Measurements from ENCODE around the gene ITIH3.
A peak's percentile ranks its signal among the peaks of the same experiment; 100 is the strongest.

ITIH3 gene

DNA sequence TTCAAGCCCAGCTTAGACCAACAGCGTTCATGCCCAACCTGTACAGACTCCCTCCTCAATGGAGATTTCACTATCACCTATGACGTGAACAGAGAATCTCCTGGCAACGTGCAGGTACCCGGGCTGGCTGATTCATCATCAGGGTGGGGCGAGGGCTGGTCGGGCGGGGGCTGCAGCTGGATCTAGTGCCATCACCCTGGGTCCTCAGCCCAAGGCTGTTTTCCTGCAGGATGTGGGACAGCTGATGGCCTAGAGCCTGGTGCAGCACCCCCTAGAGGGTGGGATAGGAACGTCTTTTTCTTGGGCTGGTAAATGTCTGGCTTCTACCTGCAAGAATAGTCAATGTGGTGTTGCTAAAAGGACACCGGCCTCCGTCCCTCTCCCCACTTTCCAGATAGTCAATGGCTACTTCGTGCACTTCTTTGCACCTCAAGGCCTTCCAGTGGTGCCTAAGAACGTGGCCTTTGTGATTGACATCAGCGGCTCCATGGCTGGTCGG is 4.4 kb downstream of the ITIH3 start:
- Mint-ChIP-seq H3K27ac (no peak overlapping the region), H3K36me3 (no peaks in the 10 kb centered on the region), H3K4me1 (no peaks in the 10 kb centered on the region), H3K4me3 (no peak overlapping the region), H3K27me3 (peaks cover 6% of the 10 kb centered on the region), H3K9me3 (no peaks in the 10 kb centered on the region)
- ATAC-seq, result no peak

DNA sequence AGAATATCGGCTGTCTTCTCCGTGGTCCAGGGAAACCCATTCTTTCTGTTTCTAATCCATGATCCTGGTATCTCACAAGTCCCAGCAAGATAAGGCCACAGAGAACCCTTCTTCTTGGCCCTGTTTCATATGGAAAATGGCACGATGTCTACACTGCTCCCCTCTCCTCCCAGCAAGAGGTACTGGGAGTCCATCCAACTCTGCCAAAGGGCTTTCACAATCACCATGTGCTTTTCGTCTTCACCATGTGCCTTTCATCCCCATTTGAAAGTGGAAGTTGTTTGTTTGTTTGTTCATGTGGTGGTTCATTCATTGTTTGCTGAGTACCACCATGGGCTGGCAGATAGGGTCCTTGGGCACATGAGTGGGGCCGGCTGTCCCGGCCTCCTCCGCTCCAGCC is 5.5 kb downstream of the ITIH3 start:
- no peak overlapping the region for H3K4me3 Mint-ChIP-seq
- H3K36me3 Mint-ChIP-seq, result no peaks in the 10 kb centered on the region
- H3K4me1 Mint-ChIP-seq, result no peaks in the 10 kb centered on the region
- H3K27me3 Mint-ChIP-seq, result peaks cover 9% of the 10 kb centered on the region
- H3K27ac Mint-ChIP-seq, result no peak overlapping the region
- no peak for ATAC-seq
- H3K9me3 Mint-ChIP-seq, result no peaks in the 10 kb centered on the region

DNA sequence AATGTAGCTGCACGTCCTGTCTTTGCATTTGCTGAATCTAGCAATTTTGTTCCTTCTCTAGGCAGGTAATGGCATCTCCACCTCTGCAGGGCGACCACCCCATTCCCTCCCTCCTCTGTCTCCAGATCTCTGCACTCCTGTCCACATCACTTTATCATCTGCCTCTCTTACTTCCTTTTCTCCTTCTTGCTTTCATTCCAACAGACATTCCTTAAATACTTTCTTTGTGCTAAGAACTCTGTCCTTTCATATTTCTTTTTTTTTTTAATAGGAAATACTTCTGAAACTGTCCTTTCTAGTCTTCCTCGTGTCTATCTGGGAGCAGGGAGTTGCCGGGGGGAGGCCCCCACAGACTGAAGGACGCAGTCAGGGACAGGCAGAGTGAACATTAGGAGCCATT is 7.2 kb downstream of the ITIH3 start:
- no peak overlapping the region for H3K4me3 Mint-ChIP-seq
- H3K27ac Mint-ChIP-seq, result no peak overlapping the region
- no peak for ATAC-seq
- peaks cover 9% of the 10 kb centered on the region for H3K27me3 Mint-ChIP-seq
- no peaks in the 10 kb centered on the region for H3K9me3 Mint-ChIP-seq
- no peaks in the 10 kb centered on the region for H3K4me1 Mint-ChIP-seq
- no peaks in the 10 kb centered on the region for H3K36me3 Mint-ChIP-seq

DNA sequence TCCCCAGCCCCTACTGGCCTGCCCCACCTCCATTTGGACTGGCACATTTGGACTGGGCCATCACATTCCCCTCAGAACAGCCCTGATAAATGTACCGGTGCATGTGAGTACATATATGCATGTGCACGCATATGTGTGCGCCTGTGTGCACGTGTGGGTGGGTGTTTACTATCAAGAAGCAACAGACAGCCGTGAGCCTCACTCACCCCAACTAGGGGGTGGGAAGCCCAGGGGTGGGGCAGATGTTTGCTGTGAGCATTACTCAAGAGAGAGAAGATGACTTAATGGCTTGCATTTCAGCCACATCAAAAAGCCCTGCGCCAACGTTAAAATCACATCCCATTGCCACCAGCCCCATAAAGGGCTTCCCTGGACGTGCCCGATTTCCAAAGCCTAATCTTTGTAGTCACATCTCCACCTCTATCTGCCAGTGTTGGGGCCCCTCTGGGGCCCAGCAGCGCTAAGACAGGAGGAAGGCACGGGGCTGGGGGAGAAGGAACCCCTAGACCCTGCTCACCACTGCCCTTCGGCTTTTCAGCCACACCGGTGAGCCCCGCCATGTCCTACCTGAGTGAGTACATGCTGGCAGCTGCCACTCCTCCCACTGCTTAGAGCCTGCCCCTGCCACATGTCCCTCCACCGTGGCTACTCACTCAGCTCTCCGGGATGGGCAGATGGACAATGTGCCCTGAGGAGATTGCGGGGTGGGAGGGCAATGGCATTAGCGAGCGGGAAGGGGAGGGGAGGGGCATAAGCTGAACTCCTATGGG is 10.9 kb downstream of the ITIH3 start:
- Mint-ChIP-seq H3K36me3 (no peaks in the 10 kb centered on the region), H3K4me3 (no peak overlapping the region), H3K9me3 (peaks cover 3% of the 10 kb centered on the region), H3K27ac (no peak overlapping the region), H3K4me1 (no peaks in the 10 kb centered on the region), H3K27me3 (peaks cover 9% of the 10 kb centered on the region)
- ATAC-seq, result no peak

DNA sequence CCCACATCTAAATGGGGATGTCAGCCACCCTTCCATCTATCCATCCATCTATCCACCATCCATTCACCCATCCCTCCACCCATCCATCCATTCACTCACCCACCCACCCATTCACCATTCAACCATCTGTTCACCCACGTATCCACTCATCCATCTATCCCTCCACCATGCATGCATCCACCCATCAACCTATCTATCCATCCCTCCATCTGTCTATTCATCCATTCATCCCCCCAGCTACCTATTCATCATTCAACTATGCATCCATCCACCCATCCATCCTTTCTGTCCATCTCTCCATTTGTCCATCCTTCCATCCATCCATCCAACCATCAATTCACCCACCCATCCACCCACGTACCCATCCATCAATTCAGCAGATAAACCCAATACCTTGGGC is 14.6 kb downstream of the ITIH3 start:
- Mint-ChIP-seq H3K27me3 (peaks cover 2% of the 10 kb centered on the region), H3K36me3 (no peaks in the 10 kb centered on the region), H3K9me3 (peaks cover 3% of the 10 kb centered on the region), H3K4me3 (no peak overlapping the region), H3K4me1 (no peaks in the 10 kb centered on the region), H3K27ac (no peak overlapping the region)
- ATAC-seq, result no peak

DNA sequence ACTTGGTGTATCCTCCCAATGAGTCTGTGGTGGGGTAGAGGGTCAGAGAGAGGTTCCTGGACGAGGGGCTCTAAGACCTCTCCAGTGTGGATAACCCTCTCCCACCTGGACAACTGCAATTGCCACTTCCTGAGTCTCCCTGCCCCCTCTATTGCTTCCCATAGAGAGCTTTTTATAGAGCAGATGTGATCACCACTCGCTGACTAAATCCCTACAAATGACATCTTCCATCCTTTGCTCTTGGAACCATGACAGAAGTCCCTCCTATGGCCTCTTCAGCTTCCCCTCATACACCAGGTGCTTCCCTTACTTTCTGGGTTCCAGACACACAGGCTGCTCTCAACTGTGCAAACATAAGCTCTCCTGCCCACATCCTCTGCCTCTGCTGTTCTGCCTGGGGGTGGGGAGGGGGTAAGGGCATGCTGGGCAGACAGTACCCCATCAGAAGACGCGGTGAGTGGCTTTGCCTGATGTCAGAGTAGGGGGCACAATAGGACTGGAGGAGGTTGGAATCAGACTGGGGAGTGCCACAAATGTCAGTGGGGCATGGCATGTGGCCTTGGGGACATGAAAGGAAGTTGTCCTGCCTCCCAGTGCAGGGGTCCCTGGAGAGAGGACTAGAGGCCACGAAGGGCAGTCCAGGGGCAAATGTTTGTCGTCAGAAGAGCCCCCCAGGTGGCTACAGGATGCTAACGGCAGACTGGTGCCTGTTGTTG is 15.2 kb downstream of the ITIH3 start:
- Mint-ChIP-seq H3K9me3 (peaks cover 3% of the 10 kb centered on the region), H3K4me3 (no peak overlapping the region), H3K27me3 (no peaks in the 10 kb centered on the region), H3K4me1 (no peaks in the 10 kb centered on the region), H3K36me3 (no peaks in the 10 kb centered on the region), H3K27ac (no peak overlapping the region)
- no peak for ATAC-seq

DNA sequence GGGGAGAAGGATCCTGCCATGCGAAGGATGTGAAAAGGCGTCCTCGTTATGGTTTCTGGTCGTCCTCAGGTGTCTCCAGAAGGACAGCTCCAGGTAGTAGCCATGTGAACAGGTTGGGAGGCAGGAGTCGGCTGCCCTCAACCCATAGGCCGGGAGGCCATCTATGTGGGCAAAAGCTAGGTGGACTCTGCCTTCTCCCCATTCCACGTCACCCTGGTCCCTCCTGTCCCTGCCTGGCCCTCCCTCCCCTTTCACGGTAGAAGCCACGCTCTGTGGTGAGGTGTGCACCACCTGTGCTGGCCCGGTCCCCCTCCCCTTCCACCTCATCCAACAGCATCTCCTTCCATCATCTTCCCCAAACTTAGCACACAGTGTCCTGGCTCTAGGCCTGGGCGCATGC is 16.3 kb downstream of the ITIH3 start:
- H3K36me3 Mint-ChIP-seq, result no peaks in the 10 kb centered on the region
- no peak overlapping the region for H3K4me3 Mint-ChIP-seq
- no peaks in the 10 kb centered on the region for H3K27me3 Mint-ChIP-seq
- no peak for ATAC-seq
- peaks cover 3% of the 10 kb centered on the region for H3K9me3 Mint-ChIP-seq
- no peak overlapping the region for H3K27ac Mint-ChIP-seq
- H3K4me1 Mint-ChIP-seq, result no peaks in the 10 kb centered on the region

DNA sequence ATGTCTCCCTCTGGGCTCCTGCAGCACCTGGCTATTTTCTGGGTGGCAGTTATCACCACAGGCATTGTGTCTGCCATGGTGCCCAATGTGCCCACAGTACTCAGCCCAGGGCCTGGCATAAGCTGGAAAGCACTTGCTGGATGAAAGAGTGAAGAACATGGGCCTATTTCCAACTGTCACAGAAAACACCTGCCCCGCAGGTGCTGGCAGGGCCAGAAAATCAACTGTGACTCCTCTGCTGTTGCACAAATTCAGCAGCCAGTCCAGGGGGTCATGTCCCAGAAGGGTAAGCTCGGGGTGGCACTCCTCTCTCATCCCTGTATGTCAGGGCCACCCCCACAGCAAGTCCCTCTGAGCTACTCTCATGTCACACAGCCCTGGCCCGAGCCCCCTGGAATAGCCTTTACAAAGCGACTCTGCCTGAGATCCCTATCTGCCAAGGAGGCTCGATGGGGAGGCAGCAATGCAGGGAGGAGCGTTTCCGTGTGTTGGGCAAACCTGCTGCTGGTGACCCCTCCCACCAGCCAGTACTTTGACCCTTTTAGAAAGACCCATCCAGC is 16.9 kb downstream of the ITIH3 start:
- Mint-ChIP-seq H3K4me3 (no peak overlapping the region), H3K4me1 (no peaks in the 10 kb centered on the region), H3K9me3 (peaks cover 3% of the 10 kb centered on the region), H3K27me3 (no peaks in the 10 kb centered on the region), H3K36me3 (no peaks in the 10 kb centered on the region), H3K27ac (no peak overlapping the region)
- no peak for ATAC-seq

GRCh38 chr3:52813810-52814209 is 19.2 kb downstream of the ITIH3 start:
- no peak for ATAC-seq
- peaks cover 3% of the 10 kb centered on the region for H3K9me3 Mint-ChIP-seq
- no peaks in the 10 kb centered on the region for H3K36me3 Mint-ChIP-seq
- H3K4me3 Mint-ChIP-seq, result no peak overlapping the region
- H3K27ac Mint-ChIP-seq, result no peak overlapping the region
- no peaks in the 10 kb centered on the region for H3K27me3 Mint-ChIP-seq
- no peaks in the 10 kb centered on the region for H3K4me1 Mint-ChIP-seq

- no peaks in the 10 kb centered on the region for H3K9me3 Mint-ChIP-seq
- H3K4me3 Mint-ChIP-seq, result no peak overlapping the region
- H3K4me1 Mint-ChIP-seq, result no peaks in the 10 kb centered on the region
- H3K36me3 Mint-ChIP-seq, result no peaks in the 10 kb centered on the region
- no peak overlapping the region for H3K27ac Mint-ChIP-seq
- ATAC-seq, result no peak
- H3K27me3 Mint-ChIP-seq, result no peaks in the 10 kb centered on the region
Observed at GRCh38 chr3:52816199-52816598, 21.6 kb downstream of the ITIH3 start.

DNA sequence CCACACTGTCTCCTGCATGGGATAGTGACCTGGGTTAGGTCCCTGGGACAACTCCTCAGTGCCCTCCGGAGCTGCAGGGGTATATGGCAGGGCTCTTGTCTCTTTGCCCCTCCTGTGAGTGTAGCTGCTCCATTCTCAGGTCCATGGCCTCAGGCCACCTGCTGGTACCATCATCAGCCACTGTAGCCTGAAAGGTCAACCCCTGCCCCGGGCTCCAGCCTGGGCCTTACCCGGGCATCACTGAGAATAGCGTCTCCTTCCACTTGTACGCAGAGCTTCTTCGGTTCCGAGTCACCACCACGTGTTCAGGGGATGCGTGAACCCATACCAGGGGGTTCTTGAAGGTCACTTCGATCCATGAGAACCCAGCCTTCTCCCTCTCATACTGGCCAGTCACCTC is 22.1 kb downstream of the ITIH3 start:
- H3K36me3 Mint-ChIP-seq, result no peaks in the 10 kb centered on the region
- H3K27ac Mint-ChIP-seq, result no peak overlapping the region
- no peaks in the 10 kb centered on the region for H3K27me3 Mint-ChIP-seq
- no peaks in the 10 kb centered on the region for H3K4me1 Mint-ChIP-seq
- H3K4me3 Mint-ChIP-seq, result no peak overlapping the region
- no peak for ATAC-seq
- no peaks in the 10 kb centered on the region for H3K9me3 Mint-ChIP-seq

GRCh38 chr3:52817221-52817620 is 22.6 kb downstream of the ITIH3 start:
- Mint-ChIP-seq H3K9me3 (no peaks in the 10 kb centered on the region), H3K36me3 (no peaks in the 10 kb centered on the region), H3K4me1 (no peaks in the 10 kb centered on the region), H3K27me3 (no peaks in the 10 kb centered on the region), H3K4me3 (no peak overlapping the region), H3K27ac (no peak overlapping the region)
- no peak for ATAC-seq

GRCh38 chr3:52817860-52818259 is 23.3 kb downstream of the ITIH3 start:
- no peaks in the 10 kb centered on the region for H3K9me3 Mint-ChIP-seq
- H3K27ac Mint-ChIP-seq, result no peak overlapping the region

GRCh38 chr3:52819936-52820335 is 25.3 kb downstream of the ITIH3 start:
- Mint-ChIP-seq H3K9me3 (no peaks in the 10 kb centered on the region), H3K27me3 (no peaks in the 10 kb centered on the region), H3K4me3 (no peak overlapping the region), H3K4me1 (no peaks in the 10 kb centered on the region), H3K27ac (no peak overlapping the region), H3K36me3 (peaks cover 7% of the 10 kb centered on the region)
- ATAC-seq, result no peak

More at GRCh38 chr3:52817860-52818259, 23.3 kb downstream of the ITIH3 start:
- ATAC-seq, result peak; percentile 32
- Mint-ChIP-seq H3K27me3 (no peaks in the 10 kb centered on the region), H3K4me3 (no peak overlapping the region), H3K4me1 (no peaks in the 10 kb centered on the region), H3K36me3 (no peaks in the 10 kb centered on the region)

DNA sequence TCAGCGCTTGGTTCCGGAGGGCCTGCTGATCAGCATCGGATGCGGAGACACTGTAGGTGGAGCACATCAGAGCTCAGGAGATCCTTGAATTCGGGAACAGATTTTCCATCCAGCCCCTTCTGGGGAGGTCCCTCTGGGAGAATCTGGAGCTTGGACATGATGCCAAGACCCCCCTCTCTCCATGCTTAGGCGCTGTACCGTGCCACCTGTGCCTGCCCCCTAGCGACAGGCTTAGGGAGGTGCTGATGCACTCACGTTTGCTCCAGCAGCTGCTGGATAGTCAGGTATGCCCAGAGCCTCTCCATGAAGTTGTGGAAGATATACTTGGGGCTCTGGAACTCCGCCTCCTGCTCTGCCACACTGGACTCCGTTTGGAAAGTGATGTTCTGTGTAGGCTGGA is 26.1 kb downstream of the ITIH3 start:
- Mint-ChIP-seq H3K4me1 (no peaks in the 10 kb centered on the region), H3K36me3 (peaks cover 7% of the 10 kb centered on the region), H3K9me3 (no peaks in the 10 kb centered on the region), H3K4me3 (no peak overlapping the region), H3K27me3 (no peaks in the 10 kb centered on the region), H3K27ac (no peak overlapping the region)
- no peak for ATAC-seq

DNA sequence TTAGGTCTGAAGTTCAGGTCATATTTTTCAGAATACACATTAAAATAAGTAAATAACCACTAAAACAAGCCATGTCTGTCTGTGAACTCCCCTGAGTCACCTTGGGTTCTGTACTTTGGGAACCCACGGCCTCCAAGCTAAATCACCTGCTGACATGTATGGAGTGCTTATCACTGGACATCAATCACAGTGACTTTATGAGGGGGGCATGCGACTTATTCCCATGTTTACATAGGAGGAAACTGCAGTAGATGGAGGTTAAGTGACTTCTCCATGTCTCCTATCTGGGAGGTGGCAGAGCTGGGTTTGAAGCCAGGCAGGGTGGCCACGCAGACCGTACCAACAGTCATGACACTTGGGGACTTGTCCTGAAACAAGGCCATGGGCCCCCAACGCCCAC is 27.8 kb downstream of the ITIH3 start:
- Mint-ChIP-seq H3K4me1 (no peaks in the 10 kb centered on the region), H3K9me3 (no peaks in the 10 kb centered on the region), H3K4me3 (no peak overlapping the region), H3K36me3 (peaks cover 7% of the 10 kb centered on the region), H3K27me3 (no peaks in the 10 kb centered on the region), H3K27ac (no peak overlapping the region)
- no peak for ATAC-seq

All from stimulated activated memory B cell treated with anti-CD40 and anti-IgM and Interleukin-4, amounts not matched to agents 10 μg/mL and 1 μg/mL and 100 μg/mL, for 72 hours (primary cell).